Mesenchymal stem cell (in vitro differentiated cells and primary cell): Measurements from ENCODE around the gene SCNN1B.

Experiments
- DNase-seq: peaks from one replicate; pipeline ENCODE4 v3.0.0-alpha.2; 2013
- H2AFZ ChIP-seq: one replicate; pipeline ENCODE4 v1.6.1; 2013; ENCODE audit warnings: low read depth, mild to moderate bottlenecking, control low read depth, inconsistent platforms, low read length, moderate library complexity
- H2AK5ac ChIP-seq: 2 replicates; pipeline ENCODE4 v1.6.1; 2013; ENCODE audit warnings: low read length, moderate library complexity, mild to moderate bottlenecking, inconsistent platforms; ENCODE audit not compliant: severe bottlenecking
- H2BK120ac ChIP-seq: one replicate; pipeline ENCODE4 v1.6.1; 2013; ENCODE audit warnings: low read depth, mild to moderate bottlenecking, inconsistent platforms, low read length, moderate library complexity
- H2BK12ac ChIP-seq, 2 experiments: one replicate each; pipeline ENCODE4 v1.6.1; 2013; ENCODE audit warnings: inconsistent platforms in 2 of 2, low read length in 2 of 2, mild to moderate bottlenecking in 2 of 2, moderate library complexity in 2 of 2, control low read depth in 1 of 2
- H2BK15ac ChIP-seq: one replicate; pipeline ENCODE4 v1.6.1; 2013; ENCODE audit warnings: mild to moderate bottlenecking, low read depth, inconsistent platforms; ENCODE audit not compliant: poor library complexity, severe bottlenecking
- H2BK5ac ChIP-seq: 2 replicates; pipeline ENCODE4 v1.6.1; 2013; ENCODE audit warnings: low read depth, mild to moderate bottlenecking, low read length, control low read depth, inconsistent platforms; ENCODE audit not compliant: poor library complexity, severe bottlenecking
- H3K14ac ChIP-seq, 2 experiments: one replicate each; pipeline ENCODE4 v1.6.1; 2013; ENCODE audit warnings: inconsistent platforms in 2 of 2, low read length in 2 of 2, control low read depth in 1 of 2, mild to moderate bottlenecking in 1 of 2, moderate library complexity in 1 of 2
- H3K18ac ChIP-seq, 2 experiments: one replicate each; pipeline ENCODE4 v1.6.1; 2013; ENCODE audit warnings: inconsistent platforms in 2 of 2, low read length in 2 of 2, control low read depth in 1 of 2, low read depth in 1 of 2, mild to moderate bottlenecking in 1 of 2
- H3K23ac ChIP-seq, 2 experiments: one replicate each; pipeline ENCODE4 v1.6.1; 2013; ENCODE audit warnings: inconsistent platforms in 2 of 2, low read length in 2 of 2, mild to moderate bottlenecking in 2 of 2, moderate library complexity in 2 of 2, control low read depth in 1 of 2
- H3K27ac ChIP-seq: 2 replicates; pipeline ENCODE4 v1.5.1; 2013; ENCODE audit warnings: mild to moderate bottlenecking, moderate library complexity, low read length, control low read depth, inconsistent platforms; ENCODE audit not compliant: poor library complexity, severe bottlenecking
- H3K27me3 ChIP-seq, 2 experiments: 2 replicates each; pipeline versions ENCODE4 v1.6.1 to v1.7.0; 2013; ENCODE audit warnings: low read length in 2 of 2, mild to moderate bottlenecking in 2 of 2, moderate library complexity in 2 of 2, control low read depth in 1 of 2, inconsistent platforms in 1 of 2; ENCODE audit not compliant: control insufficient read depth in 1 of 2, insufficient read depth in 1 of 2
- H3K36me3 ChIP-seq, 2 experiments: 2 replicates each; pipeline versions ENCODE4 v1.6.1 to v1.7.0; 2013; ENCODE audit warnings: low read length in 2 of 2, control low read depth in 1 of 2, inconsistent platforms in 1 of 2, low read depth in 1 of 2, mild to moderate bottlenecking in 1 of 2; ENCODE audit not compliant: insufficient read depth in 2 of 2, control insufficient read depth in 1 of 2
- H3K4ac ChIP-seq, 2 experiments: one replicate each; pipeline ENCODE4 v1.6.1; 2013; ENCODE audit warnings: inconsistent platforms in 2 of 2, low read length in 2 of 2, mild to moderate bottlenecking in 2 of 2, moderate library complexity in 2 of 2, control low read depth in 1 of 2, low read depth in 1 of 2
- H3K4me1 ChIP-seq: 2 replicates; pipeline ENCODE4 v1.6.1; 2013; ENCODE audit warnings: low read depth, low read length, control low read depth; ENCODE audit not compliant: control insufficient read depth, insufficient read depth
- H3K4me2 ChIP-seq: 2 replicates; pipeline ENCODE4 v1.6.1; 2013; ENCODE audit warnings: low read length, mild to moderate bottlenecking, inconsistent platforms; ENCODE audit not compliant: poor library complexity, severe bottlenecking
- H3K4me3 ChIP-seq, 2 experiments: 2 replicates each; pipeline versions ENCODE4 v1.5.1 to v1.7.0; 2013; ENCODE audit warnings: low read length in 2 of 2, mild to moderate bottlenecking in 2 of 2, control low read depth in 1 of 2, low read depth in 1 of 2; ENCODE audit not compliant: insufficient read depth in 1 of 2
- H3K79me1 ChIP-seq: replicated peaks from 2 replicates; pipeline ENCODE4 v1.6.1; 2013; ENCODE audit warnings: mild to moderate bottlenecking, control low read depth, low read length, inconsistent platforms; ENCODE audit not compliant: poor library complexity, severe bottlenecking
- H3K9ac ChIP-seq: 2 replicates; pipeline ENCODE4 v1.7.0; 2013; ENCODE audit warnings: mild to moderate bottlenecking, low read length, moderate library complexity
- H3K9me3 ChIP-seq: 2 replicates; pipeline ENCODE4 v1.7.0; 2013; ENCODE audit warnings: mild to moderate bottlenecking, low read length; ENCODE audit not compliant: control insufficient read depth
- H4K8ac ChIP-seq: one replicate; pipeline ENCODE4 v1.6.1; 2013; ENCODE audit warnings: inconsistent platforms, mild to moderate bottlenecking, low read length, moderate library complexity
- H4K91ac ChIP-seq: one replicate; pipeline ENCODE4 v1.6.1; 2013; ENCODE audit warnings: mild to moderate bottlenecking, low read length, inconsistent platforms
- WGBS: methylation state at CpG from one replicate; pipeline ENCODE4 v1.1.7; 2013; ENCODE audit warnings: mixed read lengths; 5-methylcytosine and 5-hydroxymethylcytosine counted together

Gene SCNN1B

GRCh38 chr16:23316232-23316631 lies 14.1 kb downstream of the SCNN1B start:
- Histone ChIP-seq H2AFZ (no peak overlapping the region), H3K9me3 (peaks cover 4% of the 10 kb centered on the region), H3K4me3 (no peak overlapping the region), H3K18ac (no peak overlapping the region), H3K23ac (no peak overlapping the region), H3K14ac (no peak overlapping the region), H2BK120ac (no peak overlapping the region), H3K27me3 (peaks cover 0 to 2% of the 10 kb centered on the region in 2 experiments), H2BK15ac (no peak overlapping the region), H3K4ac (no peak overlapping the region), H2BK12ac (no peak overlapping the region), H3K4me2 (no peak overlapping the region), H2AK5ac (no peak overlapping the region), H4K91ac (no peak overlapping the region), H2BK5ac (no peak overlapping the region), H3K79me1 (no peaks in the 10 kb centered on the region), H3K9ac (no peak overlapping the region), H3K27ac (no peak overlapping the region), H3K4me1 (no peaks in the 10 kb centered on the region), H3K36me3 (no peaks in the 10 kb centered on the region), H4K8ac (no peak overlapping the region)
- WGBS = 91% methylated on average over 2 of the region's 2 CpGs
- DNase-seq = no peak

- Histone ChIP-seq H3K9me3 (peaks cover 4% of the 10 kb centered on the region), H3K27me3 (peaks cover 0 to 2% of the 10 kb centered on the region in 2 experiments), H4K91ac (no peak overlapping the region), H3K4me1 (no peaks in the 10 kb centered on the region), H3K79me1 (no peaks in the 10 kb centered on the region), H3K9ac (no peak overlapping the region), H2AFZ (no peak overlapping the region), H2BK5ac (no peak overlapping the region), H2BK15ac (no peak overlapping the region), H2AK5ac (no peak overlapping the region), H3K18ac (no peak overlapping the region), H3K23ac (no peak overlapping the region), H3K4me3 (no peak overlapping the region), H3K4ac (no peak overlapping the region), H2BK120ac (no peak overlapping the region), H3K36me3 (no peaks in the 10 kb centered on the region), H2BK12ac (no peak overlapping the region), H4K8ac (no peak overlapping the region), H3K14ac (no peak overlapping the region), H3K4me2 (no peak overlapping the region), H3K27ac (no peak overlapping the region)
- WGBS = 68% methylated on average over 2 of the region's 2 CpGs
- DNase-seq = no peak
Observed at GRCh38 chr16:23316634-23317265, 14.6 kb downstream of the SCNN1B start.

- Histone ChIP-seq H3K4ac (no peak overlapping the region), H2AK5ac (no peak overlapping the region), H3K9ac (no peak overlapping the region), H3K4me1 (no peaks in the 10 kb centered on the region), H2BK5ac (no peak overlapping the region), H3K14ac (no peak overlapping the region), H2BK120ac (no peak overlapping the region), H3K27me3 (peaks cover 0 to 2% of the 10 kb centered on the region in 2 experiments), H3K27ac (no peak overlapping the region), H4K8ac (no peak overlapping the region), H3K9me3 (peaks cover 4% of the 10 kb centered on the region), H4K91ac (no peak overlapping the region), H3K4me3 (no peak overlapping the region), H3K18ac (no peak overlapping the region), H2BK12ac (no peak overlapping the region), H2AFZ (no peak overlapping the region), H3K36me3 (no peaks in the 10 kb centered on the region), H2BK15ac (no peak overlapping the region), H3K79me1 (no peaks in the 10 kb centered on the region), H3K4me2 (no peak overlapping the region), H3K23ac (no peak overlapping the region)
- 71% methylated on average over 8 of the region's 8 CpGs for WGBS
- DNase-seq = no peak
Observed at GRCh38 chr16:23317266-23317661, 15.2 kb downstream of the SCNN1B start.

DNA sequence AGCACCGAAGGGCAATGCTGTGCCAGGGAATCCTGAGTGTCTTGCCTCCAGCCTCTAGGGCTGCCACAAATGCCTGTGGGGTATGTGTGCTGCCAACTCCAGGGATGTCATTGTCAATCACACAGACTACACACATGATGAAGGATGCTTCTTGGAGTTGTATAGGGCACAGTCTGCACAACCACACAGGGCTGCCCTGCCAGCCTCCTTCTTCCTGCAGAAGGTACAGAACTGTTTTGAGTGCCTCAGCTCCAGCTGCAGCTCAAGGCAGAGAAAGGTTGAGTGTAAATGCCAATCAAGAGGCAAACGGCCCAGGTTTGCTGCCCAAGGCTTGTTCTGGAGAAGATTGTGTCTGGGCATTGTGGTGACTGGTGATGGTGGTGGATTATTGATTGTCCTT lies 15.6 kb downstream of the SCNN1B start:
- H3K36me3 ChIP-seq = no peaks in the 10 kb centered on the region
- H3K27ac ChIP-seq = no peak overlapping the region
- no peaks in the 10 kb centered on the region for H3K4me1 ChIP-seq
- H2BK5ac ChIP-seq = no peak overlapping the region
- no peak overlapping the region for H3K14ac ChIP-seq
- no peak overlapping the region for H2BK120ac ChIP-seq
- no peak overlapping the region for H4K8ac ChIP-seq
- H3K27me3 ChIP-seq = peaks cover 0 to 2% of the 10 kb centered on the region in 2 experiments
- H3K9me3 ChIP-seq = peaks cover 4% of the 10 kb centered on the region
- no peak overlapping the region for H3K9ac ChIP-seq
- no peak overlapping the region for H2AK5ac ChIP-seq
- DNase-seq = no peak
- no peak overlapping the region for H2AFZ ChIP-seq
- no peak overlapping the region for H3K18ac ChIP-seq
- no peak overlapping the region for H3K23ac ChIP-seq
- H2BK15ac ChIP-seq = no peak overlapping the region
- H3K4ac ChIP-seq = no peak overlapping the region
- no peaks in the 10 kb centered on the region for H3K79me1 ChIP-seq
- H3K4me3 ChIP-seq = no peak overlapping the region
- WGBS = 74% methylated on average over 2 of the region's 2 CpGs
- H4K91ac ChIP-seq = no peak overlapping the region
- H3K4me2 ChIP-seq = no peak overlapping the region
- H2BK12ac ChIP-seq = no peak overlapping the region
